ENCODE data around the gene PRSS16. TPM values are rescaled to one million over a fixed set of nuclear protein-coding genes. Genes with fewer than 3 reads are reported as not detected.

PRSS16 gene
- total and polyA plus RNA-seq, 9 of the 15 experiments (the other 6 are each of a cell fraction or from before 2014, with no cell fraction given) = 4.5 to 21.3 (median 12.1) TPM

GRCh38 chr6:27214126-27214601, 33.3 kb upstream of the PRSS16 start (continued):
- TF ChIP-seq ZBTB40 (IDR thresholded peaks at IDR 0.05) (peak; percentile 75), ZBTB40 (CRISPR knock-in tag; IDR thresholded peaks at IDR 0.05) (no peak), ARID3A (IDR thresholded peaks at IDR 0.05; ENCODE audit: borderline replicate concordance, low read depth, low read length) (no peak), TEAD4 (IDR thresholded peaks at IDR 0.05; ENCODE audit: low read length) (no peak), TEAD4 (CRISPR knock-in tag; IDR thresholded peaks at IDR 0.05; ENCODE audit: borderline replicate concordance) (no peak), THAP12 (CRISPR knock-in tag; IDR thresholded peaks at IDR 0.05) (no peak), MTA2 (IDR thresholded peaks at IDR 0.05; ENCODE audit: low read depth) (no peak), ZNF146 (CRISPR knock-in tag; IDR thresholded peaks at IDR 0.05; ENCODE audit: unreplicated experiment) (no peak), ZNF184 (CRISPR knock-in tag; IDR thresholded peaks at IDR 0.05) (no peak), HIVEP1 (CRISPR knock-in tag; IDR thresholded peaks at IDR 0.05) (no peak), ZBTB5 (IDR thresholded peaks at IDR 0.05) (no peak), ZNF12 (CRISPR knock-in tag; IDR thresholded peaks at IDR 0.05) (no peak), FIP1L1 (IDR thresholded peaks at IDR 0.05; ENCODE audit: low read depth, low read length, poor library complexity, severe bottlenecking) (no peak), CHCHD3 (CRISPR knock-in tag; IDR thresholded peaks at IDR 0.05) (no peak)

All from K562 (cell line).